HG03521 (cell line): ENCODE measurements around the gene DAD1.
"Not testable (repeated sequence)": the region's sequence is repeated elsewhere in the genome, so short reads cannot be mapped to it uniquely, and the experiment has no call there.

Experiments used
- ATAC-seq: cut with Tn5 transposase; IDR thresholded peaks from one replicate; pipeline ENCODE4 v1.9.1; 2021; ENCODE audit warnings: mild to moderate bottlenecking, moderate library complexity; ENCODE audit not compliant: unreplicated experiment

Gene DAD1

DNA sequence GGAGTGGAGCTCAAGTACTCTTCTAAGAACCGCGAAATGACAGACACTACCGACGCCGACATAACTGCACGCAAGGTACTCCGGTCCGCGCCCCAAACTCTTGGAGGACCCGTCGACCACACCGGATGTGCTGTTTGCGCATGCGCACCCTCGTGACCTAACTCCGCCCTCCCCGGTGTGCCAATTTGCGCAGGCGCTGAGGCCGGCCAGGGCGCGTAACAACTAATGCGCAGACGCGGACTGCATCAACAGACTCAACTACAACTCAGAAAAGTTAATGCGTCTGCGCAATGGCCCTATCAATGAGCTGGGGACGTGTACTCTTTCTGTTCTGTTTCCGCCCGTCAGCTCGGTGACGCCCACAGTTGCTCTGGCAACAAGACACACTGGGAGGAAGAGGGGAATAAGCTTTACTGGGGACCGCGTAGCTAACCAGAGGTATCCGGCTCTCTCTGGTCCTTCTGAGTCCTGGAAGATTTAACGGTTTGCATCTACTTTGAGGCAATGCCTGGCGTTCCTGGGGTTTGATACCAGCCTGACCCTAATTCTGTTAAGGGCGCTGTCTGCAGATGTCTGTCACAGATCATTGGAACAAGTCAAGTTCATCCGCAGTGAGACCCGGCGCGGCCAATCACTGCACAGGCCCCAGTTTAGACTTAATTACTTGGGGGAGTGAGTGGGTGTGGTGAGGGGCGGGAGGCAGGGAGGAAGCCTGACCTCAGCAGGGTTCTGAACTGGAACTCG lies at the start of gene DAD1:
Gene DAD1 (minus strand): TSS at position 129 of the 744 bp plus-strand sequence. CDS start 67 bp downstream, at position 62.
- ATAC-seq = peak; percentile 91

DNA sequence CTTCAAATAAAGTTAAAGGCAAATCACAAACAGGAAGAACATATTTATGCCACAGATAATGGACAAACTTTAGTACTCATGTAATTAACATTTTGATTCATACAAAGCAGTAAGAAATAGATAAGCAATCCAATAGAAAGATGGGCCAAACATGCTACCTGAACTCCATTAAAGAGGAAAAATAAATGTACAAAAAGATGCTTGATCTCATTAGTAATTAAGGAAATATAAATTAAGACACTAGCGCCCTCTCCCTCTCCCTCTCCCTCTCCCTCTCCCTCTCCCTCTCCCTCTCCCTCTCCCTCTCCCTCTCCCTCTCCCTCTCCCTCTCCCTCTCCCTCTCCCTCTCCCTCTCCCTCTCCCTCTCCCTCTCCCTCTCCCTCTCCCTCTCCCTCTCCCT lies 47.0 kb upstream of the DAD1 start:
- ATAC-seq = not testable (repeated sequence)

DNA sequence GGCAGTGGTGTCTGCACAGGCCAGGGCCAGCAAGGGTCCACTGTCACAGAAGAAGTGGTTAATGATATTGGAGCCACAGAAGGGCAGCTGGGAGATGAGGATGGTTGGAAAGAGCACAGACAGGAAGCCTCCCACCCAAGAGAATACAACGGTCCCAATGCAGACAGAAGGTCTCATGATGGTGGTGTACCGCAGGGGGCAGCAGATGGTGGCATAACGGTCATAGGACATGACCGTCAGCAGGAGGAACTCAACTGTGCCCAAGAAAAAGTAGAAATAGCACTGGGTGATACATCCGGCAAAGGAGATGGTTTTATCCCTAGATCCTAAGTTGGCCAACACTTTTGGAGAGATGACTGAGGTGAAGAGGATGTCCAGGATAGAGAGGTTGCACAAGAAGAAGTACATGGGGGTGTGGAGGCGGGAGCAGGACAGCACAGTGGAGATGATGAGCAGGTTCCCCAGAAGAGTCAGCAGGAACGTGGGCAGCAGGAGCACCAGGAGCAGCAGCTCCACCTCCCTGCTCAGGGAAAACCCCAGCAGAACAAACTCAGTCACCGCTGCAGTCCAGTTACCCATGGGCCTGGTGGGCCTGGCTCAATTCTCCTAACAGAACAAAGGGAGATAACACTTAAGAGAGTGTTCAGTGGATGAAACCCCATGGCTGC lies 45.3 kb upstream of the DAD1 start:
- ATAC-seq = no peak

DNA sequence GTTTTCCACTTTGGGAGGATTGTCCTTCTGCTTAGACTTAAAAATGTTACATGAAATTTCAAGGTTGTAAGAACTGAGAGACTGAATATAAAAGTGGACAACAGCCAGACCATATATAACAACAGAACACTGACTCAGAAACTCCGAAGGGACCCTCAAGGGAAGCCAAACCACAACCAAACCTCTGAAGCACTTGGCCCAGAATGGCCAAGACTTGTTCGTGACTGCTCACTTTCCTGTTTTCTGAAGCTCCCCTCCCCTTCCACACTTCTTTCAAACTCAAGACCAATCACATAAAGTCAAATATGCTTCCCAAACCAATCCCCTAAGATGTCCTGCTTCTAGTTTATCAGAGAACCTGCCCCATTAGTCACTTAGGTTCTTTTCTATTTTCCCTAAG lies 41.5 kb upstream of the DAD1 start:
- no peak for ATAC-seq

DNA sequence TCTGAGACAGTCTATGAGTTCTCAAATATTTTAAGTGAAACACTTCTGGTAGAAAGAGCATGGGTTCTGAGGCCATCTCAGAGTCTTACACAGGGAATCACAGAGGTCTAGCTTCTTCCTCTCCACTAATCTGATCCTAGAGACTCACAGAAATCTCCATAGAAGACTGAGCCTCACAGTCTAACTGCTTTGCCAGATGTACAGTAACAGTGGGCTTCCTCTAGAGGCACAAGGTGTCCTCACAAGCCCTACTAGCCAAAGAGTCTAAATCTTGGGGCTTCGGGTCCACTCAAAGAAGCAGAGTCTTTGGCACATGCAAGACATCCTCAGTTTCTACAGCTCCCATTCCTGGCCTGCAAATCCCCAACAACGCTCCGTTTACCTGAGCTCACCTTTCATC lies 41.0 kb upstream of the DAD1 start:
- no peak for ATAC-seq

DNA sequence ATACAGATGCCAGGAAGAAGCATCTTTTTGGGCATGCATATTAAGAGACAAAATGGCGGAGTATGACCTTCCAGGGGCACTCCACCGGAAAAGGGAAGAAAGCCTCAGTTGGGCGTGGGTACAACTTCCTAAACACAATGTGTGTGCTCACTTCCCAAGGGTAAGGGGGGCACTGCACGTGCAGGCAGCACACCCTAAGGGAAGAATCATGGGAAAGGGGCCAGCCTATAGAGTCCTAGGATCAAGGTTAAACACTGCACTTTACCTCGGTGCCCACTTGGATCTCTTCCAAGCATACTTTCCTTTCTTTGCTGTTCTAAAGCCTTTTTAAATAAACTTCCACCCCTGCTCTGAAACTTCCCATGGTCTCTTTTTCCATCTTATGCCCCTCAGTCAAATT lies 40.3 kb upstream of the DAD1 start:
- ATAC-seq = no peak

DNA sequence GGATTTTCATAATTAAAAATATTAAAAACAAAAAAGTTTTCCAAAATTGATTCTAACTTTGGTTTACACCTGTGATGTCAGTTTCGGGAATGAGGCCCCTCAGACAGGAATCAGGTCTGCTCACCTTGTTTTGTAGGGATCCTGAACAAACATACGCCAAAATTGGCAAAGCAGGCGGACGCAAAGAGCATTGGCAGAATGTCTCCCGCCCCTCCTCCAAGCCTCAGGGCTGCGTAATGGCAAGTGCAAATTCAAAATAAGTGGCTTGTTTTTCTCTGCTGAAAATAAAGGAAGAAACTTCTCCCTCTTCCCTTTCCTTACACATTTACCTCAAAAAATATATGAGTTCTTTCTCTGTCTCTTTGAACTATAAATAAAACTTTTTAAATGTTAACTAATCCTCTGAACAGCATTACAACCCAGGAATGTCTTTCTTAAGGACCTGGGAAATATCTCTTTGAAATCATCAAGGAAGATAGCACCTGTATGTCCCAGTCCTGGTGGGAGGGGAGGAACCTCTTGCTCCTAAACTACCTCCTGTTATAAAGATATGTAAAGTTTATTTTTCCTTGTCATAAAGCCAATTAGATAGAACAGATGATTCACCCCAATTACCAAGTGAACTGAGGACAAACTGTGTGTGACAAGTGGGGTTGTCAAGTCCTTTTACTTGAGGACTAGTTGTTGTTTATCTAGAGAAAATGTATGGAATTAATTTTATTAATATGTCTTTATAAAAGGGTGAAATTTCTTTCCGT lies 38.7 kb upstream of the DAD1 start:
- no peak for ATAC-seq

DNA sequence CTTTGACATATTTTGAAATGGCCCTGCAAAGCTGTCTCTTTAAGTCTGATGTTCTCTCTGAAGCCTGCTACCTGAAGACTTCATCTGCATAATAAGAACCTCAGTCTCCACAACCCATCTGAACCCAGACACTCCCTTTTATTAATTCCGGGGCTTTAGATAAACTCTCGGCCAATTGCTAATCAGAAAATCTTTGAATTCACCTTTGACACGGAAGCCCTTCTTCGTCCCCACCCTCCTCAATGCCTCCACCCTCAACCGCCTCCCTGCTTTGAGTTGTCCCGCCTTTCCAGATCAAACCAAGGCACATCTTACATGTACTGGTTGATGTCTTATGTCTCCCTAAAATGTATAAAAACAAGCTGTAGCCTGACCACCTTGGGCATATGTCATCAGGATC lies 37.6 kb upstream of the DAD1 start:
- ATAC-seq = no peak

DNA sequence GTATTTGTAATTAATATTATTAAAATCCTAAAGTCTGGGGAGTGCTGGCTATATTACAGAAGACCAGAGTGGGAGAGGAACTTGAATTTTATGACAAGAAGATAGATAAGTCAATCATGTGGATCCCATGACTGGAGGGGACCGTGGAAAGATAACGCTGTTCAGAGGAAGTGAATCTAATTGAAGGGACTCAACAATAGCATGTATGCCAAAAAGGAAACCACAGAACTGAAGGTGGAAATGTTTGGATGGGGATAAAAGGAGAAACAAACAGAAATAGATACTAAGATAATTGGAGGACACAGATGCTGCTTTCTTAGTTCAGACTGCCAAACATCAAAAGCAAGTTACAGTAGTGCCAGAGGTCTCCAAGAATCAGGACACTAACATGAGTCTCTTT lies 34.0 kb upstream of the DAD1 start:
- ATAC-seq = no peak

DNA sequence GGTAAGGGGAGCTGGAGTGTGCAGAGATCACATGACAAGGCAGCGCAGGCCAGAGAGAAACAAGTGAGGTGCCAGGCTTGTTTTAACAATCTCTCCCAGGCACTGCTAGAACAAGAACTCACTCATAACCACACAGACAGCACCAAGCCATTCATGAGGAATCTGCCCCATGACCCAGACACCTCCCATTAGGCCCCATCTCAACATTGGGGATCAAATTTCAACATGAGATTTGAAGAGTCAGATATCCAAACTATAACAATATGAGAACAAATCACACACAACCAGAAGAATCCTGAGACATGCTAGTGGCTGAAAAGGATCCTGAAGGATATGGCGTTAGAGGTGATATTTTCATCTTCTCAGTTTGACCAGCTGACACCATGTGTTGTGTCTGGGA lies 33.2 kb upstream of the DAD1 start:
- no peak for ATAC-seq

DNA sequence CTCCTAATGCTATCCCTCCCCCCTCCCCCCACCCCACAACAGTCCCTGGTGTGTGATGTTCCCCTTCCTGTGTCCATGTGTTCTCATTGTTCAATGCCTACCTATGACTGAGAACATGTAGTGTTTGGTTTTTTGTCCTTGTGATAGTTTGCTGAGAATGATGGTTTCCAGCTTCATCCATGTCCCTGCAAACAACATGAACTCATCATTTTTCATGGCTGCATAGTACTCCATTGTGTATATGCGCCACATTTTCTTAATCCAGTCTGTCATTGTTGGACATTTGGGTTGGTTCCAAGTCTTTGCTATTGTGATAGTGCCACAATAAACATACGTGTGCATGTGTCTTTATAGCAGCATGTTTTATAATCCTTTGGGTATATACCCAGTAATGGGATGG lies 26.7 kb upstream of the DAD1 start:
- not testable (repeated sequence) for ATAC-seq

DNA sequence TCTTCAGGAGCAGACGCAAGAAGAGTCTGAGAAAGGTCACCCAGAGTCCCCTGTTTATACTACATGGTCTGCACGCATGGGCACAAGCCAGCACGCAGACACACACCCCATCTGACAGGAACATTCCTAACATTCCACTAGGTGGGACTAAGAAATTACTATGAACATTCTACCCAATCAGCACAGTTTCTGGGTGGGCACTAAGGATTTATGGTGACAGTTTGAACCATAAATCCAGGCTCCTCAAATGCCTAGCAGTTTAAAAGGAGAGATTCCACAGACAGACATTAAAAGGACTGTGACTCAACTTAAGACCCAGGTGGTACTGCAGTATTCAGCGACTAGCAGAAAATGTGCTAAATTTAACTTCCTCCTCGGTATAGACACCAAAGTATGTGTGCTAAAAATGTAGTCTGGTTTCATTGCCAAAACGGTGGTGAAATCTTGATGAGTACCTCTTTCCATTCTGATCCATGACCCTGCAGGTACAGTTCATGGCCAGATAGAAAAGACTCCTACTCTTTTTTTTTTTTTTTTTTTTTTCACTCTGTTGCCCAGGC lies 25.3 kb upstream of the DAD1 start:
- no peak for ATAC-seq

DNA sequence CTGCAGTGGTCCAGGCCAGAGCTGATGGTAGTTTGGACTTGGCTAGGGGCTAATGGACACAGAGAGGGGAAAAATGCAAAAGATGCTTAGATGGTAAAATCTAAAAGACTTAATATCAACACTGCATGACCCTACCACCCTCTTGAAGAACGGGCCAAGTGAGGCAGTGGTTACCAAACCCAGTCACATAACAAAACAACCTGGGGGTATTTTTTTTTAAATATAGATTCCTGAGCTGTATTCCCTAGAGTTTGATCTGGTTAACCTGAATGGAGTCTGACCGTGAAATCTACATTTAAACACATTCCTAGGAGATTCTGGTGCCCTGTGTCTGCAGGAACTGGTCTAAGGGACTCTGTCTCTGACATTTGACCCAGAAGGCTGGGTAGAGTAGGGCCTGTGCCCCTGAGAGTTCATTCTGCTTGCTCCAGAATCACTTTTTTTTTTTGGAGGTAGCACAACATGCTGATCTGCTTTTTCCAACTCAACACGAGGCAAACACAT lies 24.8 kb upstream of the DAD1 start:
- ATAC-seq = no peak

DNA sequence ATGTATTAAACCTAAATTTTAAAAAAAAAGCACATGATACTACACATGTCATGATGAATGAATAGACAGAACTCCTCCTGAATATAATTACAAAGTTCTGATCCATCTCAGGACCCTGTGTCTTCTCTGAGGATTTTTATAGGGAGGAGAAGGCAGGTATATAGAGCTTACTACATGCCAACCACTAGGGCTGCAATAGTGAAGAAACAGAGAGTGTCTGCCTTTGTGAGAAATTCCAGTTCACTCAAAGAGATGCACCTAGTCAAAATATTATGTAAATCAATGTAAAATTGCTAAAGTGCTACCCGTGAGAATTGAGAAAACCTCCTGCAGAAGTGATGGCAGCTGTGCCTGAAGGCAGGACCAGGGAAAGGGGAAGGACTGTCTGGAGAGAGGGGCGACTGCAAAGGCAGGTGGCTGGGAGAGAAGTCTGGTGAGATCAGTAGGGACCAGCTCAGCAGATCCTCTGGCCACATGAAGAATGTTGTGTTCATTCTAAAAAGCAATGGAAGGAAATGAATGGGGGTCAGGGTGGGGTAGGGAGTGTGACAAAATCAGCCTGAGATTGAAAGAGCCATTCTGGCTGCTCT lies 24.2 kb upstream of the DAD1 start:
- no peak for ATAC-seq

DNA sequence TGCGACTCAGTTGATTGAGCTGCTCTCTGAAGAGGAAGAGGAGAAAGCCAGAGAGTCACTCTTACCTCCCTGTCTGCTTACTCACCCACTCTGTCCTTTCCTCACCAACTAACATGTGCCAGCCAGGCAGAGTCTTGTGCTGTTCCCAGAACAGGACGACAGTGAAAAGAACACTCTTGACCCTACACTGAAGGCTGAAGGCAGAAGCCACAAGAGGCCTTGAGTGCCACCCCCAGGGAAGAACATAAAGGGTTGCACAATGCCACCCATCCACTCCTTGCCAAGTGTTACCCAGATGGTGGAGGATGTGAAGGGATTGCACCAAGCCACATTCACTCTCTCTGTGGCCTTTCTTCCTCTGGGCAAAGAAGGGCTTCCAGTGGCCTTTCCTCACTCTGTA lies 21.9 kb upstream of the DAD1 start:
- no peak for ATAC-seq

DNA sequence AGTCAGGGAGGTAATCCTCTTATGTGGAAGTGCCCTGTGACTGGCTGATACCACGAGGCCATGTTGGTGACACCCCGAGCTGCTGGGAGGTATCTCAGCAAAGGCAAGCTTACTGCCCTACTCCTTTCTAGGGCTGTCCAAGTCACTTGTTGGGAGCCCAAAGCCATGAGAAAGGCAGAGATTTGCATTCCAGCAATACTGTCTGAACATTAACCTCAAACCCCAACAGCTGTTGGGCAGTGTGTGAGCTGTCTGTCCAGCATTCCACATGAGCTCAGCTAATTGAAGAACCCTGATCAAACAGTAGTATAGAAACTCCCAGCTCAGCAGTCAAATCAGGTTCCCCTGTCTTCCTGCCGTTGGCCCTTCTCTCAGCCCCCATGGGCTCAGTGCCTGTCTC lies 18.3 kb upstream of the DAD1 start:
- ATAC-seq = no peak

DNA sequence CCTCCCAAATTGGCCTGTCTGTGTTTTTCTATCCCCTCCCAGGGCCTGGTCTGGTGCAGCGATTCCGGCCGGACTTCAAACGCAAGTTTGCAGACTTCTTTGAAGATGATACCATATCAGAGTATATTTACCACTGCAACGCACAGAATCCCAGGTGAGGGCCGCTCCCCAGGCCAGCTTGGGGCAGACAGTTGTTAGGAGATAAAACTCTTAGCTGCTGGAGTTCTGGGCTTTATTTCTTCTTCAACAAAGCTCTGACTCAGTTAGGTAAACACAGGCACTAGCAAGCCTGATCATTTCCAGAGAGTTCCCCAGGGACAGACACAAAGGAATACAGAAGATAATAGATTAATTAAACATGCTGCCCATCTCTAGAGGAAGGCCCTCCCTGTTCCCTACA lies 17.4 kb upstream of the DAD1 start:
- ATAC-seq = no peak

DNA sequence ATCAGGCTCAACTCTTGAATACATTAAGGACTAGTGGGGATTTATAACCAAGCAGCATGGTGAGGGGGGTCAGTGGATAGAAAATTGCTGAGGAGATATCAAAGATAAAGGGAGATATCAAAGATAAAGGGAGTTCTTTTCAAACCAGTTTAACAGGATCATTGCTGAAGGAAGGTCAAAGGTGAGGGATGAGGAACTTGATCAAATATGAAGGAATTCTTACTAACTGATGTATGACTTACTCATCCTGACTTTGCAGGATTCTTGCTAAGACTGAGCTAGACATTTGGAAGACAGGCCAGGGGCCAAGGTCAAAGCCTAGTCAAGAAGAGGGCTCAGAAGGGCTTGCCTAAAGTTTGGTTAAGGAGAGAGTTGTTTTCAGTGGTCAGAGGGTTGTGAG lies 13.8 kb upstream of the DAD1 start:
- no peak for ATAC-seq

DNA sequence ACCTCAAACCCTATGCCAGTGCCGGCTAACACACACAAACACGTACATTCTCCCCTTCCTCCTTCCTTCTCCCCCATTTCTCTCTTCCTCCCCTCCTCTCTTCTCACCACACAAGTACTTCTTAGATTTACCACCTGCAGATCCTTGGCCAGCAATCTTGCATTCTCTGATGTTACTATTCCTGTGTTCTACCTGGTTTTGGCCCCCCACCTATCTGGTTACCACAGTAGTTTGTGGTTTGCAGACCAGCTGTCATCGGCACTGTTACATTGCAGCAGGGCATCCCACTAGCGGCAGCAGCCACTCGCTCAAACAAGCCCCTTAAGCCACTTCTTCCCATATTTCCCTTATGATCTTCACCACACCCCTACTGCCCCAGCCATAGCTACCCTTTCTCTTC lies 13.0 kb upstream of the DAD1 start:
- no peak for ATAC-seq

DNA sequence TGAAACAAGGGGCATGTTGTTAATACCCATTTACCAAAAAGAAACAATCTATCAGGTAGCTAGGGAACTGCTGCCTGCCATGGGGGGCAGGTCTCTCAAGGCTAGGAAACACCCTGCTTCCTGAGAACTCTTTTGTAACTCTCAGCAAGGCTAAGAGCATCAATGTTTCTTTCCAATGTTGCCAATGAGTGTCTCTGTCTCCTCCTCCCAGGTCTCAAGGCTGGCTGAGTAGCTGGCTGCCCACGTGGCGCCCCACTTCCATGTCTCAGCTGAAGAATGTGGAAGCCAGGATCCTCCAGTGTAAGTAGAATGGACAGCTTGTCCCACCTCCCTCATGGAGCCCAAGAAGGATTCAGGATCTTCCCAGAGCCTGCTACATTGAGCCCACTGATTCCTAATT lies 12.4 kb upstream of the DAD1 start:
- ATAC-seq = no peak

DNA sequence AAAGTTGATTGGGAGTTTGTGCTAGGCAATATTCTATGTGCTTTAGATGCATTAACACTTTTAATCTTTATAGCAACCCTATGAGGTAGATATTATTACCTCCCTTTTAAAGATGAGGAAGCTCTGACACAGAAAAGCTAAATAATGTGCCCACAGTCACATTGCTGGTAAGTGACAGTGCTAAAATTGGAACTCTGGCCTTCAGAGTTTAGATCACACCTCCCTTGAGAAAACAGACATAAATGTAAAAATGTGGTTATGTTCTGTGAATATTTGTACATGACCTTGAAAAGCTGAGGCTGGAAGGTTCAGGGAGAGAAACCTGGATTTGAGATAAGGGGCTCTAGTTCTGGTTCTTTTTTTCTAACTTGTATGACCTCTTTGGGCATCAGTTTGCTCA lies 11.0 kb upstream of the DAD1 start:
- no peak for ATAC-seq
